ENCODE results near the gene MFSD6L. TPM values are rescaled to one million over a fixed set of nuclear protein-coding genes. Genes with fewer than 3 reads are reported as not detected.

MFSD6L gene, protein sequence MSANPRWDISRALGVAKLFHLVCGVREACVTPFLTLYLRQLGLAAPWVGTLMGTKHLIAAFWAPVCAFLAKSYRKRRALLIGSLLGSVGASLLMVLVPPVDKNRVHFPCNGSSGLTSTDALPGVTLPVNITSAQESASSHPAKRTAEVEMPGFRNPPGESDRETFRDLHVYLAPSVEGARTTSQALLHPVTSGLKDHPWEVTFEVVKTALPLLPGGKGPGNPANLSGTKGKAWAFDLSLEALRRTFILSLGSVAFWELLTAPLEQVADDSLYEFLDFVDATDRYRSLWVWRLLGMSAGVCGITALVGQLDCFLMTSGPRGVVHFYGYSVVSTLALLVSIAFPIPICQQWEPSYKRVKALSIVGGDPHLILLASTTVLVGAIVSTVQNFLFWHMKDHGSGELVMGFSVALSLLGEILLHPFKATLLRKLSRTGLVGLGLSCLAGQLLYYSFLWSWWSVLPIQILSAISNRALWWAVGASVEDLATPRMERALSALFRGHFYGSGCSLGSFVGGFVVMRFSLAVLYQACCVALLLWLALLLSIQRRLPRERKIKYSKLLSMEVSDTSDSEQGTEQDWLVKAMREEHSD
- not detected in 2 replicates for total RNA-seq (2016; rRNA removed; fragmentation: Illumina TruSeq; extraction: Trizol)
- not detected in 2 replicates for total RNA-seq (2016; cell fraction: cytosol; rRNA removed; fragmentation: Illumina TruSeq; extraction: Trizol; ENCODE audit: low read depth)
- not detected in 2 replicates for total RNA-seq (2016; cell fraction: insoluble cytoplasmic fraction; rRNA removed; fragmentation: Illumina TruSeq; extraction: Trizol)
- total RNA-seq (2016; cell fraction: membrane; rRNA removed; fragmentation: Illumina TruSeq; extraction: Trizol), result not detected in 2 replicates
- not detected in 2 replicates for total RNA-seq (2016; cell fraction: nucleus; rRNA removed; fragmentation: Illumina TruSeq; extraction: Trizol)
- not detected in 2 replicates for polyA plus RNA-seq (2011; rRNA removed)
- not detected in 2 replicates for polyA plus RNA-seq (2011; cell fraction: cytosol; rRNA removed)
- not detected in 2 replicates for polyA plus RNA-seq (2011; cell fraction: nucleus; rRNA removed)
- not detected in 2 replicates for polyA plus RNA-seq (2012)
- polyA plus RNA-seq (2016; cell fraction: cytosol; fragmentation: Illumina TruSeq; extraction: Trizol; ENCODE audit: low read depth), result not detected in 2 replicates
- polyA plus RNA-seq (2016; cell fraction: insoluble cytoplasmic fraction; fragmentation: Illumina TruSeq; extraction: Trizol; ENCODE audit: low read depth), result not detected in 2 replicates
- polyA plus RNA-seq (2016; cell fraction: membrane; fragmentation: Illumina TruSeq; extraction: Trizol; ENCODE audit: low read depth), result not detected in 2 replicates
- polyA plus RNA-seq (2016; cell fraction: nucleus; fragmentation: Illumina TruSeq; extraction: Trizol; ENCODE audit: insufficient read depth, low read depth), result not detected in 2 replicates
- polyA minus RNA-seq (2011; rRNA and poly(A)+ RNA removed; ENCODE audit: low replicate concordance), result not detected in 2 replicates
- polyA minus RNA-seq (2011; cell fraction: cytosol; rRNA and poly(A)+ RNA removed), result not detected in 2 replicates
- polyA minus RNA-seq (2011; cell fraction: nucleus; rRNA and poly(A)+ RNA removed), result not detected in 2 replicates
- Bru-seq, nascent RNA, result not detected
- BruChase-seq, experiment 1, labeled RNA remaining after a 6-hour chase, result not detected
- not detected for BruChase-seq, experiment 2, labeled RNA remaining after a 2-hour chase
- long read RNA-seq, experiment 1, result 0 reads
- long read RNA-seq, experiment 2, result 0 reads

DNA sequence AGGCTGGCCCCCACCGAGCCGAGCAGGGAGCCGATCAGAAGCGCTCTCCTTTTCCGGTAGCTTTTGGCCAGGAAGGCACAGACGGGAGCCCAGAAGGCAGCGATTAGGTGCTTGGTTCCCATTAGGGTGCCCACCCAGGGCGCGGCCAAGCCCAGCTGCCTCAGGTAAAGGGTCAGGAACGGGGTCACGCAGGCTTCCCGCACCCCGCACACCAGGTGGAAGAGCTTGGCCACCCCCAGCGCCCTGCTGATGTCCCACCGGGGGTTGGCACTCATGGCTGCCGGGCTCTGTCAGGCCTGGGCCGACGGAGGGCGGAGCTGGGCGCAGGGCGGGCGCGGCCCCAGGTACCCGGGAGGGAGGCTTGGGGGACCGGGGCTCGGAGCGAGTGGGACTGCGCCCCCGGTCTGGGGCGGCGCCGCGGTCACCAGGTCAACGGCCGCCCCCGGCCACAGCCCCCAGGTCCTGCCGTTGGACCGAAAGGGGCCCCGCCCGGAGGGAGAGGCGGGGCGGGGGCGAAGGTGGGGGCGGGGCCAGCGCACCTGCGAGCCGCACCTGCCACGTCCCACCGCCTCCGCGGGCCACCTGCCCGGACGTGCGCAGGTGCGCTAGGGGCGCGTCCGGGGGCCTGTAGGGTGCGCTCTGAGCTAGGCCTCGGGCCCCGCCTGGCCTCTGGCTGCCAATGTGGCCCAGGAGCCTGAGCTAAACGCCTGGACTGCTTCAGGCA, at the start of gene MFSD6L:
Gene MFSD6L, minus strand, starts transcription at position 520 of the 724 bp plus-strand sequence. Its CDS starts 245 bp downstream, at position 275.
- H3K9me3 ChIP-seq (ENCODE audit: low read length), result no peaks in the 10 kb centered on the region
- H3K27me3 ChIP-seq (ENCODE audit: control insufficient read depth in 1 of 2, insufficient read depth in 2 of 2, low read length in 2 of 2), result peaks cover 4 to 53% of the 10 kb centered on the region in 2 experiments
- in situ Hi-C loops (cut with HindIII; ENCODE audit: extremely low pct_ligation_motif_present, low pct_unique_long_range_greater_than_20kb), result loop anchor here (5.0 kb wide), 1 partner anchor 98 kb away; no protein-coding TSS in a partner anchor
- BruUV-seq (replicated peaks), result no TSS peak
- H3K9ac ChIP-seq (ENCODE audit: insufficient read depth, low read depth, low read length), result no peak within 1 kb of the TSS
- H2AFZ ChIP-seq (ENCODE audit: low read length), result no peak within 1 kb of the TSS
- intact Hi-C loops (cut with micrococcal nuclease; ENCODE audit: unreplicated experiment), result no loop called here
- TF ChIP-seq, protein P1, sequence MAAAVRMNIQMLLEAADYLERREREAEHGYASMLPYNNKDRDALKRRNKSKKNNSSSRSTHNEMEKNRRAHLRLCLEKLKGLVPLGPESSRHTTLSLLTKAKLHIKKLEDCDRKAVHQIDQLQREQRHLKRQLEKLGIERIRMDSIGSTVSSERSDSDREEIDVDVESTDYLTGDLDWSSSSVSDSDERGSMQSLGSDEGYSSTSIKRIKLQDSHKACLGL (CRISPR knock-in tag; IDR thresholded peaks at IDR 0.05), result no peak
- no peak for TF ChIP-seq ZNF670 (CRISPR knock-in tag; IDR thresholded peaks at IDR 0.05; ENCODE audit: borderline replicate concordance)
- TF ChIP-seq ZNF619 (CRISPR knock-in tag; IDR thresholded peaks at IDR 0.05), result no peak
- TF ChIP-seq MYNN (CRISPR knock-in tag; IDR thresholded peaks at IDR 0.05; ENCODE audit: low read depth), result no peak
- TF ChIP-seq, protein P2, sequence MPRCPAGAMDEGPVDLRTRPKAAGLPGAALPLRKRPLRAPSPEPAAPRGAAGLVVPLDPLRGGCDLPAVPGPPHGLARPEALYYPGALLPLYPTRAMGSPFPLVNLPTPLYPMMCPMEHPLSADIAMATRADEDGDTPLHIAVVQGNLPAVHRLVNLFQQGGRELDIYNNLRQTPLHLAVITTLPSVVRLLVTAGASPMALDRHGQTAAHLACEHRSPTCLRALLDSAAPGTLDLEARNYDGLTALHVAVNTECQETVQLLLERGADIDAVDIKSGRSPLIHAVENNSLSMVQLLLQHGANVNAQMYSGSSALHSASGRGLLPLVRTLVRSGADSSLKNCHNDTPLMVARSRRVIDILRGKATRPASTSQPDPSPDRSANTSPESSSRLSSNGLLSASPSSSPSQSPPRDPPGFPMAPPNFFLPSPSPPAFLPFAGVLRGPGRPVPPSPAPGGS (CRISPR knock-in tag; IDR thresholded peaks at IDR 0.05), result no peak
- ATAC-seq (no peak), FAIRE-seq (no peak), DNase-seq (ENCODE audit: low spot score) (no peak)
- H3K4me1 ChIP-seq (ENCODE audit: insufficient read depth, low read length), result no peaks in the 10 kb centered on the region
- no peak within 1 kb of the TSS for H3K4me3 ChIP-seq (replicated peaks in 1 of 3; ENCODE audit: insufficient read depth in 1 of 3, low read depth in 2 of 3, low read length in 3 of 3)
- no peak within 1 kb of the TSS for H3K4me2 ChIP-seq (ENCODE audit: low read depth, low read length)
- H4K20me1 ChIP-seq (ENCODE audit: insufficient read depth, low read length), result no peaks in the 10 kb centered on the region
- H3K79me2 ChIP-seq (ENCODE audit: insufficient read depth, low read length), result no peaks in the 10 kb centered on the region
- ChIA-PET CTCF (ENCODE audit: low intra/inter-chr PET ratio, low total read pairs) (no interaction called here), POLR2A (no interaction called here)
- no peaks in the 10 kb centered on the region for H3K36me3 ChIP-seq (replicated peaks in 1 of 2; ENCODE audit: control insufficient read depth in 1 of 2, insufficient read depth in 2 of 2, low read length in 2 of 2)
- H3K27ac ChIP-seq (ENCODE audit: extremely low read length, insufficient read depth, low read length), result no peak within 1 kb of the TSS
- 73% methylated on average over 13 of the region's 62 CpGs for WGBS (ENCODE audit: low lambda C conversion rate)
